ENCODE data around the gene USP20. TPM values are rescaled to one million over a fixed set of nuclear protein-coding genes. Genes with fewer than 3 reads are reported as not detected.

USP20 gene
- 14.1 TPM for total RNA-seq

DNA sequence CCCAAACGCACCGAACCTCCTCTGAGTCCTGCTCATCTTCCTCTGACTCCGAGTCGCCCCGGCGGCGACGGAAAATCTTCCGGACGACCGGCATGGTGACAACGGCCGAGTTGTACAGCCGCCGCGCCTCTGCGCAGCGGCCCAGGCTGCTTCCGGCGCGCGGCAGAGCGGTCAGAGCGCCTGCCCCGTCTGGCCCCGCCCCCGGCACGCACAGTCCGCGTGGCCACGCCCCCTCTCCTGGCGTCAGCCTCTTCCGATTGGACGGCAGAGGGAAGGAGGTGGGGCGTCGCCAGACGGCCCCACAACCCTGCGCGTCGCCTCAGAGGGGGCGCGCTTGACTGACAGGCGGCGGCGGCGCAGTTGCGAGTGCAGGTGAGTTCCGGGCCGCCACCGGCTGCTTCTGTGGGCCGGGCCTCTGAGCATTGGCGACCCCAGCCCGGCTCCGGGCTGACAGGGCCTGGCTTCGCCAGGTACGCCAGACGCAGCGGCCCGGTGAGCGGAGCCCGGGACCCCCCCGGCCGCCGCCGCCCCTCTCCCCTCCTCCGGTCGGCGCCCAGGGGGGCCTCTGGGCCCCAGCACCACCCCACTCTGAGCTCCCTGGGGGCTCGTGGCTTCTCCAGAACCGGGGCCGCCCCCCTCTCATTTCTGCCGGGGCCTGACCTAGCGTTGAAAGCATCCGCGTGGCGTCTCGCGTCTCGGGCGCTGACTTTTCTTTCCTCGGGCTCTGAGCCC lies at the start of gene USP20, which contains the start of gene C9orf78:
TSS of gene USP20 (plus strand) at position 331 of the 732 bp plus-strand sequence. CDS start 17,098 bp downstream, outside the sequence.
TSS of gene C9orf78 (minus strand) at position 148 of the 732 bp plus-strand sequence. CDS start at position 94, 54 bp downstream.

GRCh38 chr9:129802833-129803675 lies 32.2 kb upstream of the USP20 start, which contains the start of gene TOR1B:
TSS of gene TOR1B (plus strand) at chr9:129803184. CDS start at chr9:129803213, 29 bp downstream.

GRCh38 chr9:129823935-129824601 lies 11.2 kb upstream of the USP20 start, which contains the start of gene TOR1A:
TSS of gene TOR1A (minus strand) at chr9:129824136. CDS start at chr9:129824085, 51 bp downstream.

Small RNA genes lying within 50 kb of the gene (small RNA-seq; reads per million reads assigned to genes)
- not detected for gene MIR6855

Other genes starting within 250 kb of the USP20 start
- gene C9orf50, start 214.4 kb upstream of the USP20 start, total RNA-seq, result 0.23 TPM
- gene NTMT1, start 209.3 kb upstream of the USP20 start, total RNA-seq, result 17.8 TPM
- gene ASB6, start 193.3 kb upstream of the USP20 start, total RNA-seq, result 18.2 TPM
- gene PRRX2, start 169.8 kb upstream of the USP20 start, total RNA-seq, result not detected
- 9.5 TPM for gene PTGES, start 82.4 kb upstream of the USP20 start, total RNA-seq
- 41.1 TPM for gene TOR1B, start 32.3 kb upstream of the USP20 start, total RNA-seq
- 32.3 TPM for gene TOR1A, start 11.3 kb upstream of the USP20 start, total RNA-seq
- gene C9orf78, start 183 bp upstream of the USP20 start, total RNA-seq, result 37.8 TPM
- gene FNBP1, start 207.7 kb downstream of the USP20 start, total RNA-seq, result 47.3 TPM
- 40.8 TPM for gene GPR107, start 218.4 kb downstream of the USP20 start, total RNA-seq

Measured in diencephalon (tissue), 1 donor.